Measurements from ENCODE around the gene KNSTRN.

DNA sequence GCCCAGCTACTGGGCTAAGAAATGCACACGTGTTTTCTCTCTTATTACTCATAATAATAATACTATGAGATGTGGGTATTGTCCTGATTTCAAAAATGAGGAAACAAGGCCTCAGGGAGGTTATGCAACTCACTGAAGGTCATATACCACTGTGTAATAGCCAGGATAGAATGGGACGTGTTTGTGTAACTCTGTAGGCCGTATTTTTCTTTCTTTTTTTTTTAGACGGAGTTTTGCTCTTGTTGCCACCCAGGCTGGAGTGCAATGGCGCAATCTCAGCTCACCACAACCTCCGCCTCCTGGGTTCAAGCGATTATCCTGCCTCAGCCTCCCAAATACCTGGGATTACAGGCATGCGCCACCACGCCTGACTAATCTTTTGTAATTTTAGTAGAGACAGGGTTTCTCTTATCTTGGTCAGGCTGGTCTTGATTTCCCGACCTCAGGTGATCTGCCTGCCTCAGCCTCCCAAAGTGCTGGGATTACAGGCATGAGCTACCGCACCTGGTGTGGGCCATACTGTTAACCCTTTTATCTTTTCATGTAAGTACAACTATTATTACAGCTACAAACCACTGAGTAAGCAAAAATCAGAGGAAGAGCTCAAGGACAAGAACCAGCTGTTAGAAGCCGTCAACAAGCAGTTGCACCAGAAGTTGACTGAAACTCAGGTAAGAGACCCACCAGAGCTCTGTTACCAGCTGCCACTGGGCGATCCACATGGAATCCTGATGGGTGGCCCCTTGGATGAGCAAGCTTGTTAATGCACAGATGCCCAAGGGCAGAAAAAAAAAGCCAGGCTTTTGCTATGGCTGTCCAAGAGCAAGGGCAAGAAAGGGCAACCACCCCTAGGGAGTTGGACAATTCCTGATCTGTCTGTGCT lies 6.7 kb downstream of the KNSTRN start:
- TF ChIP-seq, protein P1, sequence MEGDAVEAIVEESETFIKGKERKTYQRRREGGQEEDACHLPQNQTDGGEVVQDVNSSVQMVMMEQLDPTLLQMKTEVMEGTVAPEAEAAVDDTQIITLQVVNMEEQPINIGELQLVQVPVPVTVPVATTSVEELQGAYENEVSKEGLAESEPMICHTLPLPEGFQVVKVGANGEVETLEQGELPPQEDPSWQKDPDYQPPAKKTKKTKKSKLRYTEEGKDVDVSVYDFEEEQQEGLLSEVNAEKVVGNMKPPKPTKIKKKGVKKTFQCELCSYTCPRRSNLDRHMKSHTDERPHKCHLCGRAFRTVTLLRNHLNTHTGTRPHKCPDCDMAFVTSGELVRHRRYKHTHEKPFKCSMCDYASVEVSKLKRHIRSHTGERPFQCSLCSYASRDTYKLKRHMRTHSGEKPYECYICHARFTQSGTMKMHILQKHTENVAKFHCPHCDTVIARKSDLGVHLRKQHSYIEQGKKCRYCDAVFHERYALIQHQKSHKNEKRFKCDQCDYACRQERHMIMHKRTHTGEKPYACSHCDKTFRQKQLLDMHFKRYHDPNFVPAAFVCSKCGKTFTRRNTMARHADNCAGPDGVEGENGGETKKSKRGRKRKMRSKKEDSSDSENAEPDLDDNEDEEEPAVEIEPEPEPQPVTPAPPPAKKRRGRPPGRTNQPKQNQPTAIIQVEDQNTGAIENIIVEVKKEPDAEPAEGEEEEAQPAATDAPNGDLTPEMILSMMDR (IDR thresholded peaks at IDR 0.05), result no peak
- no peak for TF ChIP-seq POLR2AphosphoS5 (IDR thresholded peaks at IDR 0.05)

Data from suprapubic skin (tissue), 3 donors.